GDM1 (cell line): ENCODE measurements around the gene SEMA3E.
"Not testable (repeated sequence)": the region's sequence is repeated elsewhere in the genome, so short reads cannot be mapped to it uniquely, and the experiment has no call there.

Experiments used
- DNase-seq: peaks from one replicate; lab custom pipeline; 2025; lab: John Stamatoyannopoulos, UW

Gene SEMA3E

GRCh38 chr7:83648464-83649241 is at the start of gene SEMA3E:
Gene SEMA3E (minus strand): TSS chr7:83649139.
- no peak for DNase-seq

GRCh38 chr7:83697804-83698530 is 49.0 kb upstream of the SEMA3E start:
- no peak for DNase-seq

DNA sequence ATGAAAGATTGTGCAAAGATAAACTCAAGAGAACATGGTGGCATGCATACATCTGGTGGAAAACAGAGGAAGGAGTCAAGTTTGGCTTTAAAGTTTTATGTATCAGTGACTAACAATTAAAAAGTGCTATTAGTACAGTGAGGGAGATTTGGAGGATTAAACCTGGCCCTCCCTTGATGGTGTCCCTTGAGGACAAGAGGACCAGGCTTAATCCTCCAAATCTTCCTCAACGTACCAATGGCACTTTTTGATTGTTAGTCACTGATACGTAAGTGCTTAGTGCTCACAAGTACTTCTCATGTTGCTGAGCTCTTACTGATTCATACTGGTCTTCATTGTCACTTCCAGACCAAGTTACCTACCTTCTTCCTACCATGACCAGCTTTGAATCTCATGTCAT is 47.2 kb upstream of the SEMA3E start:
- DNase-seq, result no peak

- DNase-seq, result no peak
Measured at GRCh38 chr7:83695128-83695960, 46.4 kb upstream of the SEMA3E start.

DNA sequence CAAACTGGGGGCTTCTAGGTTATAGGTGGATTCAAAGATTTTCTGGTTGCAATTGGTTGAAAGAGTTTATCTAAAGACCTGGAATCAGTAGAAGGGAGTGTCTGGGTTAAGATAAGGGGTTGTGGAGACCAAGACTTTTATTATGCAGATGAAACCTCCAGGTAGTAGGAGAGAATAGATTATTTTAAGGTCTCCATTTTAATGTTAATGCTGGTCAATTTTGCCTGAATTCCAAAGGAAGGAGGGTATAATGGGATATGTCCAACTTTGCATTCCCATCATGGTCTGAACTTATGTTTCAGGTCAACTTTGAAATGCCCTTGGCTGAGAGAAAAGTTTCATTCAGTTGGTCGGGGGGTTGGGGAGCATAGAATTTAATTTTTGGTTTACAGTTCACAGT is 44.3 kb upstream of the SEMA3E start:
- no peak for DNase-seq

- no peak for DNase-seq
Measured at GRCh38 chr7:83691095-83691494, 42.2 kb upstream of the SEMA3E start.

DNA sequence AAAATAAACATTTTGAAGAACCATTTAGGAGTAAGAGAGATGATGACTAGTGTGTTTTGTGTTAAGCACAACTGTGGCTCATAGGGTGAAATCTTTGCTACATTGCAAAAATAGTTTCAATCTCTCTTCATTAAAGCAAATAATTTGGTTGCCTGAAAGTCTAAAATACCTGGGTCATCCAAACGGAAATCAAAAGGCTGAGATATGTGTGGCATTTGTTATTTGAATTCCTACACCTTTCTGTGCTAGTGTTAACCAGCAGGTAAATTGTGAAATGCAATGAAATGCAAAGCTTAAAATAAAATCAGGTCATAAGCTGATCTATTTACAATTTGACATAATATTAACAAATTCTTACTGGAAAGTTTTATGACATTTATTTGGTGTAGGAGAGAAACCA is 40.9 kb upstream of the SEMA3E start:
- no peak for DNase-seq

GRCh38 chr7:83686416-83686815 is 37.5 kb upstream of the SEMA3E start:
- DNase-seq, result no peak

GRCh38 chr7:83684928-83685327 is 36.0 kb upstream of the SEMA3E start:
- DNase-seq, result no peak

- no peak for DNase-seq
Measured at GRCh38 chr7:83681200-83681778, 32.4 kb upstream of the SEMA3E start.

DNA sequence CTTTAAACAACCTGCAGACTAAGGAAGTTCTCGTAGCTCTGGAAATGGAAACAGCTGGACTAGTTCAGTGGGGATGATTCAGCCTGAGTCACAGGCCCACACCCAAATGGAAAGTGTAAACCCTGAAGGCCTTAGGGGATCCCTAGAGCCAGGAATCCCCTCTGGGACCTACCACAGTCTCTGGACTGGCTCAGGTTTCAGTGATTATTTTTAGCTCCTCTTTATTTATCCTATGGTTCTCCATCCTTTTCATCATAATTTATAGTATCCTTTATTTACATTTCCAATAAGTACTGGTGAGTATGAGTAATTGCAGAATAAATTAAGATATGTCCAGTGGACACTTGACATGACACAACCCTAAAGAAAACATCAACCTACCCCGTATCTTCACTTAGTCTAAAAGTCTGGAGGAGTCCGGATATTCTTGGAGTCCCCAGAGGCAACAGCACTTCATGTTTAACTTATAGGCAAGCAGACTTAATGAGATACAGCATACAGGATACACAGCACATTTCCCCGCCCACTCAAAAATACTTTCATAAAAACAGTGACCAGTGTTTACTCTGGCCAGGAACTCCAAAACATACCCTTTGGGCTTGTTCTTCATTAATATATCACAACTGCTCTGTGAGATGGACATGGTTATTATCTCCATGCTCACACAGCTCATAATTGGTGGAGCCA is 28.4 kb upstream of the SEMA3E start:
- DNase-seq, result no peak

- DNase-seq, result not testable (repeated sequence)
Measured at GRCh38 chr7:83673291-83673690, 24.4 kb upstream of the SEMA3E start.

- no peak for DNase-seq
Measured at GRCh38 chr7:83672157-83672556, 23.2 kb upstream of the SEMA3E start.

GRCh38 chr7:83663131-83663530 is 14.2 kb upstream of the SEMA3E start:
- DNase-seq, result no peak

DNA sequence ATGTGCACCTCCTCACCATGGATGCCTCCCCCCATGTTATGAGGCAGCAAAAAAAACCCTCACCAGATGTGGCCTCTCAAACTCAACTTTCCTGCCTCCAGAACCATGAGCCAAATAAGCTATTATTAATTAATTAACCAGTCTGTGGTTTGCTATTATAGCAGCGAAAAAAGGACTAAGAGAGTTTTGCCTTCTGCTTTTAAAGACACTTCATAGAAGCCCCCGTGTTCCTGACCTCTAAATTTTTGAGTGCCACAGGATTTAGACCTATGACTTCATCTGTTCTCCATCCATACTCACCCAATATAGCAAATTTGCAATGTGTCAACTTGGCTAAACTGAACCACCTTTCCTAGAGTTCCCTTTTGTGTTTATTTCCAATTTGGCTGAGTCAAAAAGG is 9.2 kb upstream of the SEMA3E start:
- DNase-seq, result no peak

GRCh38 chr7:83655951-83656556 is 7.1 kb upstream of the SEMA3E start:
- DNase-seq, result no peak

- DNase-seq, result no peak
Measured at GRCh38 chr7:83652481-83652880, 3.5 kb upstream of the SEMA3E start.

- DNase-seq, result no peak
Measured at GRCh38 chr7:83649701-83650100, 762 bp upstream of the SEMA3E start.

GRCh38 chr7:83646027-83646426 is 2.9 kb downstream of the SEMA3E start:
- no peak for DNase-seq

DNA sequence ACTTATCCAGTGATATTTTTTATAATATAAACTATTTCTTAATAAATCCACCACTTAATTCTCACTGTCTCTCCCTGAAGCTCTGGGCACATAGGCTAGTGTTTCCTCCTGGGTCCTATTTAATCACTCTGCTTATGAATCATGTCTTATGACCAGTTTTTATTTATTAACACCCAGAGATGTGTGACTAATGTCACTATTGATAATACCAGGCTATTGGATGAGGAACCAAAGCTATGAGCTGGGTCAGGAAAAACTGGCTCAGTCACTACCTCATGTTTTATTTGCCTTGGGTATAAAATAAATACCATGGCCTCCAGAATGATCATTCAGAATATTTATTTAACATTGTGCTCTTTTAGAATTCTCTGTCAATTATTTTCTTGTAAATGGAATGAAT is 5.2 kb downstream of the SEMA3E start:
- DNase-seq, result no peak

DNA sequence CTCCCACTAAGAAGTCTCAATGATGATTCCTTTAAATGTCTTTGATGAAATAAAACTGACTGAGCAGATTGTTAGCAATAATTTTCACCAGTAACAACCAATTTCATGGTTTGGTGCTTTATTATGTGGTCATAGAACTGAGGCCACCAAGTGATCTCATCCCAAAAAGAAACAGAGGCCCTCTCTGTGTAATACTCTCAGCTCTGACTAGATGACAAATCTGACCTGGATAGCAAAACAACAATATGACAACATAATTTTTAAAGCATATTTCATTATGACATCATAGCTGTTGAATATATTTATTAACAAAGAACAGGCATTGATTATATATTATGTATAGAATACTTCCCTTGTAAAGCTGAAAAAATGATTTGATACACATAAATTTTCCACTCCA is 5.9 kb downstream of the SEMA3E start:
- no peak for DNase-seq
